Stimulated activated naive B cell treated with anti-CD40 and anti-IgM and Interleukin-4, amounts not matched to agents 10 μg/mL and 1 μg/mL and 100 μg/mL, for 72 hours (primary cell): Measurements from ENCODE around the gene ISG15.

ENCODE experiments used
- ATAC-seq, 2 donors: fragments of 150-1000 bp; cut with Tn5 transposase; replicated peaks; 2 replicates each; pipeline ENCODE4 v1.10.0; 2021; ENCODE audit warnings: moderate library complexity in 1 of 2
- DNase-seq: peaks from one replicate; pipeline ENCODE4 v3.0.0; 2021
- H3K27ac Mint-ChIP-seq: one replicate; pipeline ENCODE4 v1.8.0; 2022; ENCODE audit warnings: mild to moderate bottlenecking, mixed read lengths
- H3K27me3 Mint-ChIP-seq, 2 donors: one replicate each; pipeline ENCODE4 v1.8.0; 2022; ENCODE audit warnings: mixed read lengths in 2 of 2
- H3K36me3 Mint-ChIP-seq, 2 donors: one replicate each; pipeline ENCODE4 v1.8.0; 2022; ENCODE audit warnings: mixed read lengths in 2 of 2, mild to moderate bottlenecking in 1 of 2
- H3K4me1 Mint-ChIP-seq, 2 donors: one replicate each; pipeline ENCODE4 v1.8.0; 2022; ENCODE audit warnings: mixed read lengths in 2 of 2, mild to moderate bottlenecking in 1 of 2
- H3K4me3 Mint-ChIP-seq, 2 donors: one replicate each; pipeline ENCODE4 v1.8.0; 2022; ENCODE audit warnings: mild to moderate bottlenecking in 2 of 2, mixed read lengths in 2 of 2, moderate library complexity in 1 of 2
- H3K9me3 Mint-ChIP-seq, 2 donors: one replicate each; pipeline ENCODE4 v1.8.0; 2022; ENCODE audit warnings: mixed read lengths in 2 of 2, mild to moderate bottlenecking in 1 of 2

Gene ISG15

GRCh38 chr1:1060281-1061000 is 47.1 kb downstream of the ISG15 start:
- no peak for DNase-seq
- no peak for ATAC-seq
- Mint-ChIP-seq H3K9me3 (no peaks in the 10 kb centered on the region), H3K36me3 (peaks cover 14 to 21% of the 10 kb centered on the region in 2 donors), H3K4me3 (peak overlapping the region; percentile 79 to 92), H3K4me1 (peaks cover 38 to 66% of the 10 kb centered on the region in 2 donors), H3K27ac (no peak overlapping the region), H3K27me3 (peaks cover 21 to 41% of the 10 kb centered on the region in 2 donors)

- Mint-ChIP-seq H3K27ac (peak overlapping the region; percentile 57), H3K9me3 (no peaks in the 10 kb centered on the region)
Observed at GRCh38 chr1:1061682-1062345, 48.5 kb downstream of the ISG15 start.

GRCh38 chr1:1062348-1063163 is 49.3 kb downstream of the ISG15 start:
- Mint-ChIP-seq H3K4me3 (peak overlapping the region; percentile 83 to 84), H3K9me3 (no peaks in the 10 kb centered on the region), H3K27me3 (peaks cover 19 to 24% of the 10 kb centered on the region in 2 donors), H3K4me1 (peaks cover 46 to 74% of the 10 kb centered on the region in 2 donors), H3K27ac (peak overlapping the region; percentile 98), H3K36me3 (peaks cover 10 to 17% of the 10 kb centered on the region in 2 donors)
- no peak for ATAC-seq
- no peak for DNase-seq

More at GRCh38 chr1:1061682-1062345, 48.5 kb downstream of the ISG15 start:
- Mint-ChIP-seq H3K4me3 (peak overlapping the region; percentile 83 to 84), H3K27me3 (peaks cover 21 to 32% of the 10 kb centered on the region in 2 donors), H3K4me1 (peaks cover 46 to 70% of the 10 kb centered on the region in 2 donors), H3K36me3 (peaks cover 10 to 17% of the 10 kb centered on the region in 2 donors)
- ATAC-seq (no peak), DNase-seq (no peak)

- H3K9me3 Mint-ChIP-seq = no peaks in the 10 kb centered on the region
- H3K4me3 Mint-ChIP-seq = peak overlapping the region; percentile 83 to 84
- H3K27ac Mint-ChIP-seq = peak overlapping the region; percentile 98
- DNase-seq (no peak), ATAC-seq (peak; percentile 3)
- peaks cover 12 to 20% of the 10 kb centered on the region in 2 donors for H3K36me3 Mint-ChIP-seq
- peaks cover 45 to 74% of the 10 kb centered on the region in 2 donors for H3K4me1 Mint-ChIP-seq
- H3K27me3 Mint-ChIP-seq = peaks cover 11 to 16% of the 10 kb centered on the region in 2 donors
Observed at GRCh38 chr1:1063261-1063944, 50.1 kb downstream of the ISG15 start.
